Astrocyte (in vitro differentiated cells and primary cell): ENCODE data around the gene LRRTM1. TPM values are rescaled to one million over a fixed set of nuclear protein-coding genes. Genes with fewer than 3 reads are reported as not detected.

Source experiments
- DNase-seq: peaks from one replicate; pipeline ENCODE4 v3.0.0-alpha.2; 2010; ENCODE audit warnings: low read depth
- FAIRE-seq: peaks from 2 replicates; lab custom pipeline; 2011; peaks lifted over from hg19 to GRCh38; lab: Jason Lieb, UNC
- H2AFZ ChIP-seq: 2 replicates; pipeline ENCODE4 v1.6.0; 2012; ENCODE audit warnings: low read depth, low read length, inconsistent platforms
- H3K27ac ChIP-seq: 2 replicates; pipeline ENCODE4 v1.5.1; 2011; ENCODE audit warnings: low read depth, low read length, inconsistent platforms
- H3K27me3 ChIP-seq: 2 replicates; pipeline ENCODE4 v1.6.0; 2011; ENCODE audit warnings: low read length, inconsistent platforms; ENCODE audit not compliant: insufficient read depth
- H3K36me3 ChIP-seq: 2 replicates; pipeline ENCODE4 v1.5.1; 2011; ENCODE audit warnings: low read length, inconsistent platforms; ENCODE audit not compliant: insufficient read depth
- H3K4me1 ChIP-seq: 2 replicates; pipeline ENCODE4 v1.5.1; 2011; ENCODE audit warnings: low read length, inconsistent platforms; ENCODE audit not compliant: insufficient read depth
- H3K4me2 ChIP-seq: 2 replicates; pipeline ENCODE4 v1.6.0; 2012; ENCODE audit warnings: low read length, inconsistent platforms
- H3K4me3 ChIP-seq: 2 replicates; pipeline ENCODE4 v1.5.1; 2011; ENCODE audit warnings: low read depth, mild to moderate bottlenecking, low read length, inconsistent platforms; ENCODE audit not compliant: insufficient read depth
- H3K79me2 ChIP-seq: 2 replicates; pipeline ENCODE4 v1.6.0; 2012; ENCODE audit warnings: mild to moderate bottlenecking, low read length, inconsistent platforms; ENCODE audit not compliant: insufficient read depth
- H3K9ac ChIP-seq: 2 replicates; pipeline ENCODE4 v1.6.0; 2012; ENCODE audit warnings: mild to moderate bottlenecking, low read length, inconsistent platforms
- H3K9me3 ChIP-seq: 2 replicates; pipeline ENCODE4 v1.5.1; 2012; ENCODE audit warnings: low read depth, mild to moderate bottlenecking, low read length, inconsistent platforms; ENCODE audit not compliant: insufficient read depth
- H4K20me1 ChIP-seq: 2 replicates; pipeline ENCODE4 v1.6.0; 2012; ENCODE audit warnings: low read length, inconsistent platforms; ENCODE audit not compliant: insufficient read depth
- H3K27ac Mint-ChIP-seq: one replicate; pipeline ENCODE4 v1.8.0; 2021; ENCODE audit warnings: mild to moderate bottlenecking, mixed read lengths; ENCODE audit not compliant: unreplicated experiment
- H3K27me3 Mint-ChIP-seq: one replicate; pipeline ENCODE4 v1.8.0; 2021; ENCODE audit warnings: low read depth, mixed read lengths; ENCODE audit not compliant: unreplicated experiment
- H3K36me3 Mint-ChIP-seq: one replicate; pipeline ENCODE4 v1.8.0; 2021; ENCODE audit warnings: low read depth, mixed read lengths; ENCODE audit not compliant: unreplicated experiment
- H3K4me1 Mint-ChIP-seq: one replicate; pipeline ENCODE4 v1.8.0; 2021; ENCODE audit warnings: low read depth, mixed read lengths; ENCODE audit not compliant: unreplicated experiment
- H3K4me3 Mint-ChIP-seq: one replicate; pipeline ENCODE4 v1.8.0; 2021; ENCODE audit warnings: mild to moderate bottlenecking, moderate library complexity, mixed read lengths; ENCODE audit not compliant: unreplicated experiment
- H3K9me3 Mint-ChIP-seq: one replicate; pipeline ENCODE4 v1.8.0; 2021; ENCODE audit warnings: mild to moderate bottlenecking, mixed read lengths; ENCODE audit not compliant: unreplicated experiment
- CTCF ChIP-seq: IDR thresholded peaks from 2 replicates; pipeline ENCODE4 v1.5.1; 2011; ENCODE audit warnings: low read depth, mild to moderate bottlenecking, inconsistent platforms, low read length, moderate library complexity; ENCODE audit not compliant: insufficient read depth
- EZH2 ChIP-seq: IDR thresholded peaks from 2 replicates; pipeline ENCODE4 v1.6.1; 2012; ENCODE audit warnings: mild to moderate bottlenecking, low read length, inconsistent platforms; ENCODE audit not compliant: insufficient read depth
- total RNA-seq: library from RNA; stranded (reverse); gene quantifications from 2 replicates; pipeline ENCODE4 v1.2.1, GENCODE V29; 2021

Gene LRRTM1
- total RNA-seq, 1 donor from 2014 or later: not detected

- Mint-ChIP-seq H3K27me3 (peaks cover 2% of the 10 kb centered on the region), H3K27ac (no peak overlapping the region), H3K4me1 (peaks cover 2% of the 10 kb centered on the region), H3K9me3 (no peaks in the 10 kb centered on the region), H3K36me3 (no peaks in the 10 kb centered on the region), H3K4me3 (no peak overlapping the region)
- Histone ChIP-seq H4K20me1 (no peaks in the 10 kb centered on the region), H3K27me3 (no peaks in the 10 kb centered on the region), H3K27ac (no peak overlapping the region), H3K4me3 (no peak overlapping the region), H3K36me3 (no peaks in the 10 kb centered on the region), H3K4me1 (no peaks in the 10 kb centered on the region), H3K79me2 (no peaks in the 10 kb centered on the region), H3K4me2 (no peak overlapping the region), H3K9me3 (peaks cover 4% of the 10 kb centered on the region), H3K9ac (no peak overlapping the region), H2AFZ (no peak overlapping the region)
- no peak for FAIRE-seq
- DNase-seq: no peak
- no peak for TF ChIP-seq CTCF
- no peak for TF ChIP-seq EZH2
Measured at GRCh38 chr2:80258793-80259192, 45.8 kb downstream of the LRRTM1 start.

- Mint-ChIP-seq H3K27ac (no peak overlapping the region), H3K4me1 (peaks cover 2% of the 10 kb centered on the region), H3K9me3 (no peaks in the 10 kb centered on the region), H3K4me3 (no peak overlapping the region), H3K36me3 (no peaks in the 10 kb centered on the region), H3K27me3 (peaks cover 2% of the 10 kb centered on the region)
- H3K79me2 ChIP-seq: no peaks in the 10 kb centered on the region
- H3K9ac ChIP-seq: no peak overlapping the region
- no peaks in the 10 kb centered on the region for H3K36me3 ChIP-seq
- no peak overlapping the region for H2AFZ ChIP-seq
- no peak overlapping the region for H3K4me2 ChIP-seq
- H3K27ac ChIP-seq: no peak overlapping the region
- H3K9me3 ChIP-seq: peaks cover 4% of the 10 kb centered on the region
- no peaks in the 10 kb centered on the region for H3K4me1 ChIP-seq
- no peak overlapping the region for H3K4me3 ChIP-seq
- no peaks in the 10 kb centered on the region for H4K20me1 ChIP-seq
- DNase-seq (no peak), FAIRE-seq (no peak)
- no peaks in the 10 kb centered on the region for H3K27me3 ChIP-seq
- TF ChIP-seq EZH2: no peak
- no peak for TF ChIP-seq CTCF
Measured at GRCh38 chr2:80258341-80258740, 46.2 kb downstream of the LRRTM1 start.

GRCh38 chr2:80257450-80257849 is 47.1 kb downstream of the LRRTM1 start:
- Histone ChIP-seq H3K4me1 (no peaks in the 10 kb centered on the region), H3K9me3 (peaks cover 4% of the 10 kb centered on the region), H3K4me3 (no peak overlapping the region), H3K36me3 (no peaks in the 10 kb centered on the region), H3K27ac (no peak overlapping the region), H3K79me2 (no peaks in the 10 kb centered on the region), H3K27me3 (no peaks in the 10 kb centered on the region), H3K9ac (no peak overlapping the region), H4K20me1 (no peaks in the 10 kb centered on the region), H2AFZ (no peak overlapping the region), H3K4me2 (no peak overlapping the region)
- DNase-seq: no peak
- FAIRE-seq: no peak
- H3K27me3 Mint-ChIP-seq: peaks cover 2% of the 10 kb centered on the region
- H3K9me3 Mint-ChIP-seq: no peaks in the 10 kb centered on the region
- H3K36me3 Mint-ChIP-seq: no peaks in the 10 kb centered on the region
- TF ChIP-seq CTCF (no peak), EZH2 (no peak)
- H3K4me1 Mint-ChIP-seq: peaks cover 2% of the 10 kb centered on the region
- H3K4me3 Mint-ChIP-seq: no peak overlapping the region
- H3K27ac Mint-ChIP-seq: no peak overlapping the region
